Forelimb muscle (tissue), 1 donor: ENCODE data around the gene E2F8. TPM values are rescaled to one million over a fixed set of nuclear protein-coding genes. Genes with fewer than 3 reads are reported as not detected.

ENCODE experiments used
- DNase-seq: peaks from one replicate; pipeline ENCODE4 v3.0.0-alpha.2; 2013; ENCODE audit warnings: low read depth
- polyA plus RNA-seq: library from polyadenylated mRNA; unstranded; fragments of 120-200 nt; gene quantifications from one replicate; pipeline ENCODE4 v1.2.1, GENCODE V29; 2013; ENCODE audit not compliant: insufficient read length

Gene E2F8
- polyA plus RNA-seq, 1 donor = 22.4 TPM

DNA sequence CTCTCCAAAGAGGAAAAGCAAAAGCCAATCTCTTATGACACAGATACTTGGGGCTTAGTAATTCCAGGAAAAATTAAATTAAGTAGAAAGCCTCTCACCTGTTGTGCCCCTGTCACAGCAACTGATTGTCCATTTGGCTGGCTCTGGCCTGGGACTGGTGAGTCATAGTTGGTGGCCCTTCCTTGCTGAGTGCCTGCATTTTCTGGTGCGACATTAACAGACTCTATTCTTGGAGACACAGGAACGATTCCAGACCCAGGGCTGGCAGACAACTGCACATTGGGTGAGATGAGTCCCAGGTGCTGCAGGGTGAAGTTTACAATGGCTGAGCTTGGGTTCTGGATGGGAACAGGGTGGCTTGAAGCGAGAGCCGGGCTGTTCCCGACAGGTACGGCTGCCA, 15.6 kb downstream of the E2F8 start:
- DNase-seq = no peak

DNA sequence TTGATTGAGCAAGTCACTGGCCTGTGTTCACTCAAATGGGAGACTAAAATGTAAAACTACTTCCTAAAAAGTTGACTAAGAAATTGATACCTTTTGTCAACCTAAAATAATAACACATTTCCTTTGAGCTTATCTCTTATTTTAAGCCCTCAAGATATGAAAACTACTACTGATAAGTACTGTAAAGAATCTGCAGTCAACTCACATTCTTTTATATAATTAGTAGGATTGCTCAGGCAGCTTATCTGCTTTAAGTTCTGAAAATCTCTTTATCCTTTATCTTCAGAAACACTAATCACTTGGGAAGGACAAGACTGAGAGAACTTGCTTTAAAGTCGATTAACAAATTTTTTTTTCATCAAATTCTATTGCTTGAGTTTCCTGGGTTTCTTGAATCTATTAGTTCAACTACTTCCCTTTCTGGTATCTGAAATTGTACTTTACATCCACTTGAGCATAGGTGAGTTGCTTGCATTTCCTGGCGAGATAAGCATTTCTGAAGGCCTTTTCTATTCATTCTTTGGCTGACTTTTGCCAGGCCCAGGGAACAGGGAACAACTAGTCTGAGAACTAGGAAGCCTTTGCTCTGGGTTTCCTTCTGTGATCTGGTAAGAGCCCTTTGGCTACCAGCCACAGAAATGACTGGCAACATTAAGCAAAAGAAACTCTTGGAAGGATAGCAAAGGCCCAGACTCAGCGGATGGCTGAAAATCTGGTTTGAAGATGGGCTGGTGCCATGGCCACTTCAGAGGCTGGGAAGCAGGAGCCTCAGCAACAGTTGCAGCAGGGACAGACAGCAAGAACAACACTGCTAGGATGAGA, 19.6 kb downstream of the E2F8 start:
- DNase-seq = no peak

DNA sequence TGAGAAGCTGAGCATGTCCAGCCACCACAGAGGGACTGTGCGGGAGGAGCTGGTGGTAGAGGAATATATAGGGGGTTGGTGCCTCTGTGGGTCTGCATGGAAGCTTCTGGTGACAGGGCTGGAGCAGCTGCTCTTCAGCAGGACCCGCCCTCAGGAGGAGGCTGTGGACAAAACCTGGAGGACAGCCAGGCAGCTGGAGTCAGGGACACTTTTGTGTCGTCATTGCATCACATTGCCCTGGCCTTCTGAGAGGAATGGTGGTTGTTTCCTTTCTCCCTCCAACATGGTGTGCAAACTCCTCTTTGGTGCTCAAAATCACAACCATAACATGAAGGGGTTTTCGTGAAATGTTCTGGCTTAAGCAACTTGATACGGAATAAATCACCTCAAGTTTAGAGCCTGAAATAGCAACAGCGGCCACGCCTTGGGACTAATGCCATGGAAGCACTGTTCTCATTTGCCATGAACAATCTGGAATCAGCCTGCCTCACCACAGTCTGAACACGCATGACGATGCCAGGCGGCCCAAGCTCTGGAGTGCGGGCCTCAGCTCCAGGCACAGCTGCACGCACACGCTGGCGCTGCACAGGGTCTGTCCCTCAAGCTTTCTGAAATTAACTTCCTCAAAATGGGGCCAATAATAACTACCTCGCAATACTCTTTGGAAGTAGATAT, 21.8 kb downstream of the E2F8 start:
- no peak for DNase-seq

DNA sequence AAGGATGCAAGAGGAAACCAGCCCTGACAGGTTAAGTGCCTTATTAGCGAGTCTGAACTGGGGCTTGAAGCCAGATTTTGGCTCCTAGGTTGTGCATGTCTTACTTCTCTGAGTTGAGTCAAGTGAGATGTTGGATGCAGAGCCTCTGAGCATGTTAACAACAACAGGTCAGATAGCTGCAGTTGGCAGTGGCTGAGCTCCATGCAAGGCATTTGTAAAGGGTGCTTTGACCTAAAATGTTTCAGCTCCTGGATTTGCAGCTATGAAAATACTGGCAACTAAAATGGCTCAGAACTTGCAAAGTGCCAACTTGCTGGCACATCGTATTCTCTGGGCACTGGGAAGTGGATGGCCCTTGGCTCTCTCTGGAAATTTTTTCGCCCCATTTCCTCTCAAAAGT, 22.5 kb downstream of the E2F8 start:
- no peak for DNase-seq

DNA sequence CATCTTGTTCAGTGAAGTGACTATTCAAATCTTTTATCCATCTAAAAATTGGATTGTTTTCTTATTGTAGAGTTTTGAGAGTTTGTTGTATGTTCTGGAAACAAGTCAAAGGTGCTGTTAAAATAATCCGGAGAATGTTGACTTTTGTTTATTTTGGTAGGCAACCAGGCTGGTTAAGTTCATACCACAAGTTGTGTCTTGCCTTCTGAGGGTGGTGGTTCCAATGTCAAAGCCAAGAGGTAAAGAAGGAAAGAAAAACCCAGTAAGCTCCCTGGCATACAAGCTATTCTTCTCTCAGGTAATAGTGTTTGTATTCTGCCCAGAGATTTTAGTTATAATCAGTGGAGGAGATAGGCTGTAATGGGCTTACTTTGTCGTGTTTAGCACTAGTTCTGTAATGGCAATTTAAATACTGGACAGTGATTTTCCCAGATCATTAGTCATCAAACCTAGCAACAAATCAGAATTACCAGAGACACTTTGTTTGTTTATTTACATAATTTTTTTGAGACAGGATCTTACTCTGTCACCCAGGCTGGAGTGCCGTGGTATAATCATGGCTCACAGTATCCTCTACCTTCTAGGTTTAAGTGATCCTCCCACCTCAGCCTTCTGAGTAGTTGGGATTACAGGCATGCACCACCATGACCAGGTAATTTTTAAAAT, 23.9 kb downstream of the E2F8 start:
- DNase-seq = no peak

DNA sequence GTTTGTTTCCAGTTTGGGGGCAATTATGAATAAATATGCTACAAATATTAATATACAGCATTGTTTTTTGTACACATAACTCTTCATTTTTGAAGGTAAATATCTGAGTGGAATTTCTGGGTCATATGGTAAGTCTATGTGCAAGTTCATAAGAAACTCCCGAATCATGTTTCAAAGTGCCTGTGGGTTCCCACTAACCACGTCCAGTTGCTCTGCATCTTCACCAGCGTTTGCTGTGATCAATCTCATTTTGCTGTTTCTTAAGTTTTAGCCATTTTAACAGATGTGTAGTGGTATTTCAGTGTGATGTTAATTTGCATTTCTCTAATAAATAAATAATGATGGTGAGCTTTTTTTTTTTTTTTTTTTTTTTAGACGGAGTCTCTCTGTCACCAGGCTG, 24.7 kb downstream of the E2F8 start:
- no peak for DNase-seq

- no peak for DNase-seq
Measured at GRCh38 chr11:19209617-19210370, 31.0 kb downstream of the E2F8 start.

DNA sequence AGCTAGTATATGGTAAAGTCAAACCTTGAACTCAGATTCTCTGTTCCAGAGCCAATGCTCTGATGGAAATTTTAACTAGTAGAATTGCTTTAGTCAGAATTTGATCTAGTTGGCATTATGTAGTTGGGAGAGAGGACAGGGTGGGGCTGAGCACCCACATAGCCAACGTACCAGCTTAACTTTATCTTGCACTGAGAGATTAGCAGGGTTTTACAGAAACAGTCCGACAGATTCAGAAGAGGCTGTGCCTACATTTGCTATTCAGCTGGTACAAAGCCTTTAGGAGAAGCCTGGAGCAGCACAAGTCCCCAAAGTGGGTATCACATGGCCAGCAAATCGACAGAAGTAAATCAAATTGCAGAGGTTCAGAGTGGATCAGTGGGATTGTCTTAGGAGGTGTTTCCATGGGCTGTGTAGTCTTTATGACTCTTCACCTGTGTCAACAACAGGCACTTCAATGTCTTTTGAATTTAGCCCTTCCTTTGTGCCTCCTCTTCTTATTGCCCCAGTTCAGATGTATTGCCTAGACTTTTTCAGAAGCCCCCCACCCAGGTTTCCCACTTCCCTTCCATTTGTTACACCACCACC, 31.7 kb downstream of the E2F8 start:
- no peak for DNase-seq

GRCh38 chr11:19208181-19208580, 32.6 kb downstream of the E2F8 start:
- no peak for DNase-seq

GRCh38 chr11:19204836-19205235, 35.9 kb downstream of the E2F8 start:
- no peak for DNase-seq

DNA sequence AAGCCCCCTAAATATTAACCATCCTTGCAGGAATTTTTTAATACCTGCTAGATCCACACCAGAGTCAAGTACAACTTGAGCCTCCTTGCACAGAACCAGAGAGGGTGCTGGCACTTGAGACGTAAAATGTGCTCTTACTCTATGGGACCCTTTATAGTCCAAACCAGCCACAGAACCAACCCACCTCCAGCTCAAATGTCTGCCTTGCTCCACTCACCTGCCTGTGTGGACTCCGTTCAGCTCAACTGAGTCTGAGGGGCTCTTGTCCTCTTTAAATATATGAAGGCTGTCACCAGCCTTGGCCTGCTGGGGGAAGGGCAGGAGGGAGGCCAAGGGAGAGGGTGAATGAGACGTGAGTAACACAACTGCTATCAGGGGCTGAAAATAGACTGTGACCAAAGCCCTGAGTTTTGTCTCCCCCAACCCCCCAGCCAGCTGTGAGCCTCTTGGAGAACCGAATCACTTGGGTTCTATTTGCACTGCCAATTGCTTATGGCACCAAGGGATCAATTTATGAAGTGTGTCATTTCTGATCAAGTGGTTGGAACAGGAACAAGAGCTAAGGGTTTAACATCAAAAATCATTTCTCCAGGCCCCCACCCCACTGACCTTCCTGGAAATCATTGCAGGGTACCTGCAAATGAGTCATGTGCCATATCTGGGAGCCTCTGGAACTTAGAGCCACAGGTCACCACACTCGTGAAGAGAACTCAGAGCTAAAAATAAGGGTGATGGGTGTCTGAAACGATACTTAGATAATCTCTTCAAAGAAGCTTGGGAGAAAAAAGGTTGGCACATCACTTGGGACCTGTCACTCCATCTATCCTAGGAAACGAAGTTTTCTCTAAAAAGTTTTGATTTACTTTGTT, 38.8 kb downstream of the E2F8 start, which contains the start of gene CSRP3:
TSS of gene CSRP3 (minus strand) at position 247 of the 869 bp plus-strand sequence. CDS start 9,535 bp downstream, outside the sequence.
- DNase-seq = no peak

DNA sequence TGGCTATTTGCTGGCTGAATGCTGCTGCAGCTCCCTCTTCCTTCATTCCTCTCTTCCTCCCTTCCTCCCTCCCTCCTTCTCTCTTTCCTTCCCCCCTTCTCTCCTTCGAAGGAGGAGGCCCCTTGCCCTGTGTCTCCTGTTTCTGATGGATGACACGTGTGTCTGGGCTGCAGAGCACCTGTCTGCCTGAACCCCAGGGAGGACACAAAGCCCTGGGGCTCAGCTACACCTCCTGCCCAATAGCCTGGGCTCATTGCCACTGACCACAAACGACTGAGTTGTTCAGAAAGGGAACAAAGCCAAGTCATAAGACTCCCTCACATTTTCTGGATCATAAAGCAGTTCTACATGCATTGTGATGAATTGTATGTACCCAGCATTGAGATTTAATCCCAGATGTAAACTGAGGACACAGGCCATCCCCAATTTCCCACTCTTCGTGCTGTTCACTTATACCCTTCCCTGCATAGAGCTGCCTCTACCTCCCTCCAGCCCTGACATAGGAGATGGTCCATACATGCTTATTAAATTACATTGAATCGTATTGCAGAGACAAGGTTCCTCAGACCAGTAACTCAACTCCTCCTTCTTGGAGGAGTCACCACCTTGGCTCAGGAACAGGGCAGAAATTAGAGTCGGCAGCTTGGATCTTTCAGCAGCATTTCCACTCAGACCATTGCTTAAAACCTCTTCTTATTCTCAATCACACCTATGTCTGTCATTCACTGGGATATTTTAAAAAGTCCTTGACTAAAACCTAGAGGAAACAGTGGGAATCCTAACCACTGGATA, 40.1 kb downstream of the E2F8 start:
- no peak for DNase-seq

- DNase-seq = no peak
Measured at GRCh38 chr11:19199771-19200170, 41.0 kb downstream of the E2F8 start.

GRCh38 chr11:19199048-19199447, 41.7 kb downstream of the E2F8 start:
- no peak for DNase-seq

DNA sequence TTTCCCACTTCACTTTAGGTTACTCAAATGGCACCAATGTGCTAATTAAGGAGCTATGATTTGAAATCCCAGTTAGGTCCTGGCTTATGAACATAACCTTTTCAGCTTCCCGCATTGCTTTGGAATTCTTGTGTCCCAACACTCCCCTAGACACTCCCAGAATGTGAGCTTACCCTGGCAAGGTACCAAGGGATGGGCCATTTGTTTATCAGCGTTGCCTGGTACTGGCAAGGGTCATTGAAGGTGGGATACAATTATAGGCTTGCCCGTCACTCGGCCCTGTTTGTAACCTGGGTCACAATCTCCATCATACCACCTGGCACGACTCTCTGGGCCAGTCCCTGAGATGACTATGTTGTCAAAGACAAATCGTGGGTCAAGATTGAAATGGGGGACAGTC, 44.3 kb downstream of the E2F8 start:
- no peak for DNase-seq

DNA sequence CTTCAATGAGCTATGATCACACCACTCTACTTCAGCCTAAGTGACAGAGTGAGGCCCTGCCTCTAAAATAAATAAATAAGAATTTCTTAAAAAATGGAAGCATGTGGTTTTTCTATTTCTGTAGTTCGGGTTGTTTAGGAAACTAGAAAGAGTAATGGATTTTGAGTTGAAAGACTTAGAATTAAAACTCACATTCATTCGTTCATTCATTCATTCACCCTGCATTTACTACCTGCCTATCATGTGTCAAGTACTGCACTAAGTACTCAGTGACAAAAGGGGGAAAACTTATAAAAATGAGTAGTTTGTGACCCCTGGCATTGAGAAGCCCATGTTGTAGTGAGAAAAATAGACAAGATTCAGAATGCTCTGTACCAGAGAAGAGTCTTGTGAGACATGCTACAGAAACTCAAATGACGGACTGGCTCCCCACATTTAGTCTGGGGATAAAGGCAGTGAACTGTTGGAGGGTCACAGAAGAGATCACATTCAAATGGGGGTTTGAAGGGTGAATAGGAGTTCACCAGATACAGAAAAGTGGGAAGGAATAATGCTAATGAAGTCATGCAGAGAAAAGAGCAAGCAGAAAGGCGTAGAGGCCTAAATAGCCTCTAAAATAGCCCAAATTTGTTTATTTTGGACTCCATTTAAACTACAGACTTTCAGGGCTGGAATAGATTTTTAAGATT, 46.0 kb downstream of the E2F8 start:
- DNase-seq = no peak

DNA sequence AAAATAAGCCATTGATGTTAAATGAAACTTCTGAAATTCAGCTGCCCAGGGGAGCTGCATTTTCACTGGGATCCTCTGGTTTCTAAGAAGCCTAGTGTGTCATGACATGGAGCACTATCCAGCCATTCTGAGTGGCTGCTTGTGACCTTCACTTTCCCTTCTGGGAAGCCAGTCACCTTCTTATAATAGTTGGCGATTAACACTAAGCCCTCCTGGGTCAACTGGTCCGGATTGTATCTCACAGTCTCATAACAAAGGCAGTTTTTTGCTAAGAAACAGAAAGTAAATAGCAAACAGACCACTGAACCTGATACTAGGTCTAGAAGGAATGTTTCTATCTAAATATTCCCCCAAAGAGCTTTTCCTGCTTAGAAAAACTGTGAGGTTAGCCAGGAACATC, 46.8 kb downstream of the E2F8 start:
- DNase-seq = no peak

- DNase-seq = no peak
Measured at GRCh38 chr11:19191530-19192169, 49.1 kb downstream of the E2F8 start.

GRCh38 chr11:19187833-19188258, 52.9 kb downstream of the E2F8 start:
- no peak for DNase-seq
